Sigmoid colon (tissue), 7 donors: ENCODE results near the gene LTN1. TPM values are rescaled to one million over a fixed set of nuclear protein-coding genes. Genes with fewer than 3 reads are reported as not detected.
"Not testable (repeated sequence)": the region's sequence is repeated elsewhere in the genome, so short reads cannot be mapped to it uniquely, and the experiment has no call there.

Experiments used
- DNase-seq: peaks from one replicate; pipeline ENCODE4 v3.0.0-alpha.2; 2019
- H3K27ac ChIP-seq, 4 donors: fragments of 200-600 bp; sonication (generic); one replicate each; pipeline ENCODE4 v1.5.1; 2016 to 2019; ENCODE audit warnings: mild to moderate bottlenecking in 1 of 4
- H3K27me3 ChIP-seq, 3 donors: fragments of 200-600 bp; sonication (generic); one replicate each; pipeline ENCODE4 v1.5.1; 2019; ENCODE audit warnings: mild to moderate bottlenecking in 1 of 3
- H3K36me3 ChIP-seq, 4 donors: fragments of 200-600 bp; sonication (generic); one replicate each; pipeline ENCODE4 v1.5.1; 2016 to 2019
- H3K4me1 ChIP-seq, 4 donors: fragments of 200-600 bp; sonication (generic); one replicate each; pipeline ENCODE4 v1.5.1; 2017 to 2019
- H3K4me3 ChIP-seq, 4 donors: fragments of 200-600 bp; sonication (generic); one replicate each; pipeline ENCODE4 v1.5.1; 2017 to 2019; ENCODE audit warnings: mild to moderate bottlenecking in 2 of 4, moderate library complexity in 1 of 4
- H3K9me3 ChIP-seq, 4 donors: fragments of 200-600 bp in 3 of 4; sonication (generic) in 3 of 4; one replicate each; pipeline versions ENCODE4 v1.5.1 to v1.6.1; 2013 to 2019
- EP300 ChIP-seq, 4 donors: sonication (generic); formaldehyde crosslinking; IDR thresholded peaks; one replicate each; pipeline ENCODE4 v1.6.1; 2017; ENCODE audit warnings: antibody characterized with exemption in 4 of 4
- POLR2A ChIP-seq, 2 donors: fragments of 450-650 bp; IDR thresholded peaks; one replicate each; pipeline ENCODE4 v1.6.1; 2016; ENCODE audit warnings: antibody characterized with exemption in 2 of 2, mild to moderate bottlenecking in 2 of 2, moderate library complexity in 2 of 2
- POLR2AphosphoS5 ChIP-seq, 4 donors: sonication (generic); formaldehyde crosslinking; IDR thresholded peaks; one replicate each; pipeline ENCODE4 v1.6.1; 2017; ENCODE audit warnings: antibody characterized with exemption in 4 of 4
- WGBS, 2 donors: extraction: QIAGEN DNeasy Blood & Tissue Kit; methylation state at CpG; one replicate each; pipeline ENCODE4 v1.1.7; 2013; 5-methylcytosine and 5-hydroxymethylcytosine counted together
- intact Hi-C: fragments of 100-400 bp; cut with DNase I; formaldehyde crosslinking; loops from one replicate; pipeline ENCODE4 v1.15.1; 2023
- polyA plus RNA-seq, 3 donors: library from polyadenylated mRNA; stranded (reverse); fragments of 200-250 nt; gene quantifications; one replicate each; pipeline ENCODE4 v1.2.3, GENCODE V29; 2013
- total RNA-seq, 4 donors: library from RNA; depleted of rRNA; stranded (reverse); fragments of >200 nt; gene quantifications; one replicate each; pipeline ENCODE4 v1.1.0, GENCODE V29; 2016
- TF ChIP-seq, protein P1 (sequence below), 4 experiments: fragments of 450-650 bp in 3 of 4; fragments of 200-600 bp in 1 of 4; IDR thresholded peaks; one replicate each; pipeline ENCODE4 v1.5.1; 2016 to 2019; ENCODE audit warnings: antibody characterized with exemption in 4 of 4, mild to moderate bottlenecking in 3 of 4, moderate library complexity in 2 of 4
- donor health status: healthy with polysubstance abuse.
- donor health status: Bipolar disorder and iron deficiency.
- donor health status: healthy.

Gene LTN1
- total and polyA plus RNA-seq, 7 donors = 3.5 to 31.0 (median 19.4) TPM

GRCh38 chr21:28991861-28992525 lies 684 bp downstream of the LTN1 start:
- H3K4me1 ChIP-seq = peaks cover 0 to 24% (median 17%) of the 10 kb centered on the region in 4 donors
- TF ChIP-seq POLR2A (IDR thresholded peaks at IDR 0.05) (no peak), EP300 (IDR thresholded peaks at IDR 0.05) (no peak), POLR2AphosphoS5 (IDR thresholded peaks at IDR 0.05) (no peak)
- TF ChIP-seq, protein P1, sequence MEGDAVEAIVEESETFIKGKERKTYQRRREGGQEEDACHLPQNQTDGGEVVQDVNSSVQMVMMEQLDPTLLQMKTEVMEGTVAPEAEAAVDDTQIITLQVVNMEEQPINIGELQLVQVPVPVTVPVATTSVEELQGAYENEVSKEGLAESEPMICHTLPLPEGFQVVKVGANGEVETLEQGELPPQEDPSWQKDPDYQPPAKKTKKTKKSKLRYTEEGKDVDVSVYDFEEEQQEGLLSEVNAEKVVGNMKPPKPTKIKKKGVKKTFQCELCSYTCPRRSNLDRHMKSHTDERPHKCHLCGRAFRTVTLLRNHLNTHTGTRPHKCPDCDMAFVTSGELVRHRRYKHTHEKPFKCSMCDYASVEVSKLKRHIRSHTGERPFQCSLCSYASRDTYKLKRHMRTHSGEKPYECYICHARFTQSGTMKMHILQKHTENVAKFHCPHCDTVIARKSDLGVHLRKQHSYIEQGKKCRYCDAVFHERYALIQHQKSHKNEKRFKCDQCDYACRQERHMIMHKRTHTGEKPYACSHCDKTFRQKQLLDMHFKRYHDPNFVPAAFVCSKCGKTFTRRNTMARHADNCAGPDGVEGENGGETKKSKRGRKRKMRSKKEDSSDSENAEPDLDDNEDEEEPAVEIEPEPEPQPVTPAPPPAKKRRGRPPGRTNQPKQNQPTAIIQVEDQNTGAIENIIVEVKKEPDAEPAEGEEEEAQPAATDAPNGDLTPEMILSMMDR (IDR thresholded peaks at IDR 0.05) = no peak
- no peaks in the 10 kb centered on the region for H3K27me3 ChIP-seq
- H3K36me3 ChIP-seq = no peaks in the 10 kb centered on the region
- intact Hi-C loops = loop anchor here (2.0 to 10.0 kb wide), 3 partner anchors 33 to 107 kb away; partner anchors contain the start of genes CCT8 and USP16
- WGBS, 2 donors = 2 to 5% methylated on average over 14 of the region's 14 CpGs
- H3K9me3 ChIP-seq = no peaks in the 10 kb centered on the region
- no peak for DNase-seq
- H3K4me3 ChIP-seq = peak overlapping the region; percentile 82 to 95 (median 90)
- H3K27ac ChIP-seq = peak overlapping the region; percentile 88 to 92 (median 91)

DNA sequence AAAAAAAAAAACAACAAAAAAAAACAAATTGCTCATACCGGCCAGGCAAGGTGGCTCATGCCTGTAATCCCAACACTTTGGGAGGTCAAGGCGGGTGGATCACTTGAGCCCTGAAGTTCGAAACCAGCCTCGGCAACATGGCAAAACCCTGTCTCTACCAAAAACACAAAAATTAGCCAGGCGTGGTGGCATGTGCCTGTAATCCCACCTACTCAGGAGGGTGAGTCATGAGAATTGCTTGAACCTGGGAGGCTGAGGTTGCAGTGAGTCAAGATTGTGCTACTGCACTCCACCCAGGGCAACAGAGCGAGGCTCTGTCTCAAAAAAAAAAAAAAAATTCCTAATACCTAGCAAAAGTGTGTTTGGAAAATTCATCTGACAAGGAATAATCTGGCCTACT lies 4.5 kb downstream of the LTN1 start:
- H3K4me3 ChIP-seq, DNase-seq, H3K27me3 ChIP-seq, H3K27ac ChIP-seq, H3K9me3 ChIP-seq, intact Hi-C loops: not testable (repeated sequence)
- Histone ChIP-seq H3K4me1 (peaks cover 0 to 20% (median 15%) of the 10 kb centered on the region in 4 donors), H3K36me3 (peaks cover 0 to 33% (median 11%) of the 10 kb centered on the region in 4 donors)
- WGBS, 2 donors = 94 to 96% methylated on average over 6 of the region's 6 CpGs

DNA sequence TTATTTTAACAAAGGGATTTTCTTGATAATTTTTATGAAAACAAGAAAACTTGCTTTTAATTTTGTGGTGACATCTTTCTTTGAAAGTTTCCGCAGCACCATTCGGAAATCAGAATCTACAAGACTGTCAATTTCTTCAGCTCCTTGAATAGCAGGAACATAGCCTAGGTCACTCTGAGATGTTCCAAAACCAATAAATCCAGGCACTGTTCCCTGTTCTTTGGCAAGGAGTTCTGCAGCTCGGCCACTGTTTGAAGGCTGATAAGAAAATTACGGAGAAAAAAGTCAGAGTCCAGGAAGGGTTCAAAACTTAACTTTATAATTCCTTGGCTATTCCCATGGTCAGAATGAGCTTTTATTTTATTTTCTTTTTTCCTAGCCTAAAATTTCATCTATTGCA lies 6.0 kb downstream of the LTN1 start:
- no peaks in the 10 kb centered on the region for H3K9me3 ChIP-seq
- TF ChIP-seq, protein P1 (IDR thresholded peaks at IDR 0.05) = no peak
- TF ChIP-seq POLR2A (IDR thresholded peaks at IDR 0.05) (no peak), POLR2AphosphoS5 (IDR thresholded peaks at IDR 0.05) (no peak), EP300 (IDR thresholded peaks at IDR 0.05) (no peak)
- no peak for DNase-seq
- peaks cover 0 to 13% (median 9%) of the 10 kb centered on the region in 4 donors for H3K4me1 ChIP-seq
- no peak overlapping the region for H3K27ac ChIP-seq
- H3K36me3 ChIP-seq = peaks cover 0 to 47% (median 16%) of the 10 kb centered on the region in 4 donors
- no peaks in the 10 kb centered on the region for H3K27me3 ChIP-seq
- no peak overlapping the region for H3K4me3 ChIP-seq
- intact Hi-C loops = no loop called here
- WGBS, 2 donors = 87 to 92% methylated on average over 4 of the region's 4 CpGs

DNA sequence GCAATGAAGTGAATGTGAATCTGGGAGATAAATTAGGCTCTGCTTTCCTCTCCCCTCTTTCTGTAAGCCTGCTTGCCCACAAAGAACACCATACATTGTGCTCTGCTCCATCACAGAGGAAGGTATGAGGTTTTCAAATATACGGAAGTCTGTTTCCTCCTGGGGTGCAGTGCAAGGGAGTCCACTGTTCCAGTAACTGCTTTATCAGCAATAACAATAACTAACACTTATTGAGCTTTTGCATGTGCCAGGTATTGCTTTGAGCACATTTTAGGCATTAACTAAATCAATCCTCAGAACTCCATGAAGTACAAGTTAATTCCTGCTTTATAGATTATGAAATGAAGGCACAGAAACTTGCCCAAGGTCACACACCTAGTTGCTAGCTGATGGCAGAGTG lies 10.0 kb downstream of the LTN1 start:
- H3K4me3 ChIP-seq = no peak overlapping the region
- H3K9me3 ChIP-seq = no peaks in the 10 kb centered on the region
- no peak overlapping the region for H3K27ac ChIP-seq
- intact Hi-C loops = no loop called here
- H3K4me1 ChIP-seq = no peaks in the 10 kb centered on the region
- H3K36me3 ChIP-seq = peaks cover 7 to 85% (median 24%) of the 10 kb centered on the region in 4 donors
- DNase-seq = no peak
- TF ChIP-seq, protein P1 (IDR thresholded peaks at IDR 0.05) = no peak
- TF ChIP-seq POLR2A (IDR thresholded peaks at IDR 0.05) (no peak), EP300 (IDR thresholded peaks at IDR 0.05) (no peak), POLR2AphosphoS5 (IDR thresholded peaks at IDR 0.05) (no peak)
- no peaks in the 10 kb centered on the region for H3K27me3 ChIP-seq
- WGBS, 2 donors = 87 to 93% methylated on average over 1 of the region's 1 CpG

- Histone ChIP-seq H3K4me1 (no peaks in the 10 kb centered on the region), H3K9me3 (no peaks in the 10 kb centered on the region), H3K4me3 (no peak overlapping the region), H3K27ac (no peak overlapping the region), H3K27me3 (no peaks in the 10 kb centered on the region), H3K36me3 (peaks cover 7 to 93% (median 18%) of the 10 kb centered on the region in 4 donors)
- TF ChIP-seq, protein P1 (IDR thresholded peaks at IDR 0.05) = no peak
- TF ChIP-seq POLR2A (IDR thresholded peaks at IDR 0.05) (no peak), POLR2AphosphoS5 (IDR thresholded peaks at IDR 0.05) (no peak), EP300 (IDR thresholded peaks at IDR 0.05) (no peak)
- no peak for DNase-seq
- intact Hi-C loops = no loop called here
- WGBS, 2 donors = 85 to 88% methylated on average over 1 of the region's 1 CpG
Observed at GRCh38 chr21:28979092-28979491, 13.6 kb downstream of the LTN1 start.
